HL-60 (cell line): ENCODE data around the gene OPN1MW.
"Not testable (repeated sequence)": the region's sequence is repeated elsewhere in the genome, so short reads cannot be mapped to it uniquely, and the experiment has no call there.

Experiments
- CTCF ChIP-seq: IDR thresholded peaks from one replicate; pipeline ENCODE4 v1.5.1; 2011; ENCODE audit warnings: low read length, control low read depth, inconsistent platforms; ENCODE audit not compliant: insufficient read depth
- GABPA ChIP-seq: IDR thresholded peaks from 2 replicates; pipeline ENCODE4 v1.6.1; 2012; ENCODE audit warnings: low read depth
- POLR2AphosphoS5 ChIP-seq: IDR thresholded peaks from 2 replicates; pipeline ENCODE4 v1.6.1; 2012; ENCODE audit warnings: low read depth
- REST ChIP-seq: IDR thresholded peaks from 2 replicates; pipeline ENCODE4 v1.6.1; 2012; ENCODE audit warnings: low read depth; ENCODE audit not compliant: insufficient replicate concordance

GRCh38 chrX:154233620-154234019 lies 51.2 kb downstream of the OPN1MW start:
- not testable (repeated sequence) for TF ChIP-seq CTCF, POLR2AphosphoS5, GABPA, REST
